GM21390 (cell line): Measurements from ENCODE around the gene CHKA.

ENCODE experiments used
- ATAC-seq: cut with Tn5 transposase; IDR thresholded peaks from one replicate; pipeline ENCODE4 v1.9.1; 2021; ENCODE audit not compliant: unreplicated experiment

The CHKA gene

DNA sequence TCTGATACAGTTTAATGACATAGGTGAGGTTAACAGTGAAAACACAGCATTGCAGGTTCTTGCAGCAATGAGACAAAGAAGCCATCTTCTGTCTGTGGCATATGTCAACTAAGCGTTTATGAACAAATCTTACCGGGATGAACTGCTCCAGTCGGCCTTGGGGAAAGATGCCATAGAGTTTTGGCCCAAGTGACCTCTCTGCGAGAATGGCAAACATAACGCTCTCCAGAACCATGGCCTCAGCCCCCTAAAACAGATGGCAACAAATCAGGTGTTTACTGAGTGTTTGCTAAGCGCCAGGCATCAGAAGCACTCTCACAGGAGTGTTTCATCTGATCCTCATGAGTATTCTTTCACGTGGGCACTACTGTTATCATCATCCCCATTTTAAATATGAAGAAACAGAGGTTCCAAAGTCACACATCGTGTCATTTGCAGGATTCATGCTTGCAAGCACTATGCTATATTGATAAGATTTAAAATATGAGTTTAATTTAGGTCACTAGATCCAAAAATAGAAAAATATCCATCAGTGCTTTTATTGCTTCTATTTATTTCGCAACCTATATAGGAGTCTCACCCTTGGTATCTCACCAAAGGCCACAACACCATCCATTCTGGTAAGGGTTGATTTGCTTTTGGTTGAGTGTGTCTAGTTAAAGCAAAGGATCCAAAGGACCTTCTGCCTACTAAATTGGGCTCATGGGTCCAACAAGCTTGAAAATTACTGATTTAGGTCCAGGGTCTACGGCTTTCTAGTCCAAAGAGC is 46.4 kb downstream of the CHKA start:
- no peak for ATAC-seq

DNA sequence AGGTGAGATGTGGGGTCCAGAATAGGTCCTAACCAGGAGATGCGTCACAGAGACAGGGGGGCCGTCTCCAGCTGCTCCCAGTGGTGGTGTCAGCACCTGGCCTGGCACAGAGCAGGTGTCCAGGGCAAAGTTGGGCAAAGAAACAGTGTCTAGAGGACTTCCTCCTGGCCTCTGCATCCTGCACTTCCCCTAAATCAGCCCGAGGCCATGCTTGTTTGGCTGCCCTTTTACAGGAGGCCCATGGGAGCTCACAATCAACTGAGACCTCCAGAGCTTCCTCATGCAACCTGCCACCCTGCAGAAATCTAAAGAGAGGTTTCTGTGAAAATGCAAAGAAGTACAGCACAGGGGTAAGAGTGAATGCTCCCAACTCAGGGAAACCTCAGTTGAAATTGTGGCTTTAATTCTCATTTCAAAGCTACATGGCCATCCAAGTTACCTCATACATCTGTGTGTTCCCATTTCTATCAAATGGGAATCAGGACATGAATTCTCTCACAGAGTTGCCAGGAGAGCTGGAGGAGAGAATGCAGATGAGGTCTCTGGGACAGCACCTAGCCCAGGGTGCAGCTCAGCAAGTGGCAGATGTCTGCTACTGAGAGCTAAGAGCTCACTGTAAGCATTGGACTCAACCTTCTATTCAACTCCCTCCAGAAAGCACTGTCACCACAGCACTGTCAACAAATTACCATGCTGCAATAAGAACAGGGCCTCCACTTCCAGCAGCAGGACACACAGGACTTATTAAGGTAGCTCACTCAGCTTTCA is 49.7 kb downstream of the CHKA start:
- ATAC-seq: no peak

DNA sequence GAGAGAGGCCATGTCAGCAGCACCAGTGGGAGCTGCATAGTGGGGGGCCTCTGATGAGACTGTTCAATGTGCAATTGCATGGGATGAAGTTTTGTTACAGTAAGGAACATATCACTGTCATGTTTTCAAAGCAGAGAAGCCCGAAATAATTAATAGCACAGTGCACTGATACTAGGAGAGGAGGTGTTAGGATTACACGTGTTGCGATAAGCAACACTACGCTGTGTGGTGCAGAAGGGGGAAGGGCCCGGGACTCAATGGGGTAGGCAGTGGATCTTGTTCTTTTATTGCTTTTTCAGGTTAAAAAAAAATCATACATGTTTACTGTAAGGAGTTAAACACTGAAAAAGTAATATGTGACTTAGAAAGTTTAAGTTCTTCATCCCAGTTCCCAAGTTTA is 53.2 kb downstream of the CHKA start:
- no peak for ATAC-seq

DNA sequence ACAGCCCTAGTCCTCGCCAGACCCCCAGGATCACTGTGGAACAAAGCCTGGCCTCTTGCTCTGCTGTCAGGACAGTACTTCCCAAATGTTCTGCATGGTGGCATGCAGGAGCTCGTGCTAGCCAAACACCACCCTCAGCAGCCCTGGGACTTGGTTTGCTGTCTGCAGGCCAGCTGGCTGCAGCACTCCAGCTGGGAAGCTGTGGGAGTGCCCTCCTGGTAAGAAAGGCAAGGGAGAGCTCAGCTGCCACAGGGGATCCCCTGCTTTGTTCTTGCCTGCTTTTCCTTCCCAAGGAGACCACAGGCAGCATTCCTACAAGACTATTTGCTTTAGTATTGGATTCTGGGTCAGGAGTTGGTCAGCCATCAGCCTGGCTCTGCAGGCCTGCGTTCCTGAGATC is 54.4 kb downstream of the CHKA start:
- ATAC-seq: no peak

DNA sequence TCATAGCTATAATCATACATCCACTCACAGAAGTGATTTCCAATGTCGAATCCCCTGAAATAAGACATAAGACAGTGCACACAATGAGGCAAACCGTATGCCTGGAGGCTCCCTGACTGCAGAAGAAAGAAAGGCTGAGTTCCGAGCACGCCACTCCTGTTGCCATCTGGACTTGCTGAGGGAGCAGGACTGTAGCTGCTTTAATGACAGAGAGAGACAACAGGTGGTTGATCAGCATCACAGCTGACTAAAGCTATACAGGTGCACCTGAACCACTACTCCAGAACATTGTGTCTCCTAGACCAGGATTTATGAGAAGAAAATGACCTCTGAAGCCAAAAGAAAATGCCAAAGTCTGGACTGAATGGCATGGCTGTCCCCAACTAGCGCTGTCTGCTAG is 55.3 kb downstream of the CHKA start:
- ATAC-seq: no peak

DNA sequence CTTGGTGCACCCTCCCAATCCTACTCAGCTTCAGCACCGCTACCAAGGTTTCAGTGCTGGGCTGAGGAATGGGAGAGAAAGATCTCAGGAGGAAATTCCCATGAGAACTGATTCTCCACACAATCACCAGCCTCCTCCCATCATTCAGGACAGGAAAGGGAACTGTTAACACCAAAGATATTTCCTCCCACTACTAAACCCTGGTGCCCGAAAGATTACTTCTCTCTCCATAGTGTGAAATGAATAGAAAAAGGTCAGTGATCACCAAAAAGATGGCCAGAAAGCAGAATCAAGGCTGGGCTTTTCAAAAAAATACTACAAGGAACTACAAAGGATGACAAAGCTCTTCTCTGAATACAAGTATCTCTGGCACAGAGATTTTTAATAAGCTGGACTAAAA is 56.3 kb downstream of the CHKA start:
- ATAC-seq: no peak

DNA sequence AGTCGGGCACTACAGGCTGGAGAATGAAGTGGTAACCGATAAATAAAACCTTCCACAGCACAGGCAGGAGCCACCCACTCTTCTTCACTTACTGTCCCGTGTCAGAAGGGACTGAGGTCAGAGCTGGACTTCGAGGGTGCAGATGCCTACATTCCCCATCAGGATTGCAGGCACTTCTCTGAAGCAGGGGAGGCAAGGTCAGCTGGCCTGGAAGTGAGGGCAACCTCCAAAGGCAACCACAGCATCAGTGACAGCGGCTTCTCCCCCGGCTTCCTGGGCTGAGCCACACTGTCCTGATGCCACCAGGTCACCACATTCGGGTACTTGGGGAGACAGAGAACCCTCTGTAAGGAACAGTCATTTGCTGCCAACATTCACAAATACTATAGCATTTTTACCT is 59.7 kb downstream of the CHKA start:
- no peak for ATAC-seq

DNA sequence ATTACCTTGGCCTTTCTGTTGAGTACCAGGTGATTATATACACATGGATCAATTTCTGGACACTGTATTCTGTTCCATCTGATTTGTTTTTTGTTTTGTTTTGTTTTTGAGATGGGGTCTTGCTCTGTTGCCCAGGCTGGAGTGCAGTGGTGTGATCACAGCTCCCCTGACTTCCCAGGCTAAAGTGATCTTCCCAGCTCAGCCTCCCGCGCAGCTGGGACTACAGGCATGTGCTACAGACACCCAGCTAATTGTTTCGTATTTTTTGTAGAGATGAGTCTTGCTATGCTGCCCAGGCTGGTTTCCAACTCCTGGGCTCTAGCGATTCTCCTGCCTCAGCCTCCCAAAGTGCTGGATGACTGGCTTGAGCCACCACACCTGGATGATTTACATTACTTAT is 63.4 kb downstream of the CHKA start:
- ATAC-seq: no peak

DNA sequence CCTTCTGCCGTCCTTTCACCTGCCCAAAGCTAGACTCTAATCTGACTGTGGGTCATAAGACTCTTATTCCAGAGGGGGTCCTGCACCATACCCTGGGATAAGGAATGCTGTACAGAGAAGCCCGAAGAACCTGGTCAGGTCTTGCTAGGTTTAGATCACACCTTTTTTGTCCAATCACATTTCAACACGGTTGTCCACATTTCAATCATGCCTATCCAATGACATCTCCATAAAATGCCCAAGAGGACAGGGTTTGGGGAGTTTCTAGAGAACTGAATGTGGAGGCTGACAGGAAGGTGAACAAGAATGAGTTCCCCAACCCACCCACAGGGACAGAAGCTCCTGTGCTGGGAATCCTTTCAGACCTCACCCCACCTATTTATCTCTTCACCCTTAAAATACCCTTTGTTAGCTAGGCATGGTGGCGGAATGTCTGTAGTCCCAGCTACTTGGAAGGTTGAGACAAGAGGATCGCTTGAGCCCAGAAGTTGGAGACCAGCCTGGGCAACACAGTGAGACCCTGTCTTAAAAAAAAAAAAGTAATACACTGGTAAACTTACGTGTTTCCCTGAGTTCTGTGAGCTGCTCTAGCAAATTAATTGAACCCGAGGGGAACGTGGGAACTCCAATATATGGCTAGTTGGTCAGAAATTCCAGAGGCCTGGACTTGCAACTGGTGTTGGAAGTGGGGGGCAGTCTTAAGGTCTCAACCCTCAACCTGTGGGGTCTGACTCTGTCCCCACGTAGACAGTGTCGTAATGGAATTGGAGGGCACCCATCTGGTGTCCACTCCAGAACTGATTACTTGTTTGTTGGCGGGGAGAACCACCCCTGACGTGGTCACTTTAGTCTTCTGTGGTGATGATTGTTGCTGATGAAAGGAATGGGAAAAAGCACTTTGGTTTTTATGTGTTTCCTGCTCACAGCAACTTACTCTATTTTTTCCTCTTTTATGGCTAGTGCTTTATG is 64.6 kb downstream of the CHKA start:
- no peak for ATAC-seq

DNA sequence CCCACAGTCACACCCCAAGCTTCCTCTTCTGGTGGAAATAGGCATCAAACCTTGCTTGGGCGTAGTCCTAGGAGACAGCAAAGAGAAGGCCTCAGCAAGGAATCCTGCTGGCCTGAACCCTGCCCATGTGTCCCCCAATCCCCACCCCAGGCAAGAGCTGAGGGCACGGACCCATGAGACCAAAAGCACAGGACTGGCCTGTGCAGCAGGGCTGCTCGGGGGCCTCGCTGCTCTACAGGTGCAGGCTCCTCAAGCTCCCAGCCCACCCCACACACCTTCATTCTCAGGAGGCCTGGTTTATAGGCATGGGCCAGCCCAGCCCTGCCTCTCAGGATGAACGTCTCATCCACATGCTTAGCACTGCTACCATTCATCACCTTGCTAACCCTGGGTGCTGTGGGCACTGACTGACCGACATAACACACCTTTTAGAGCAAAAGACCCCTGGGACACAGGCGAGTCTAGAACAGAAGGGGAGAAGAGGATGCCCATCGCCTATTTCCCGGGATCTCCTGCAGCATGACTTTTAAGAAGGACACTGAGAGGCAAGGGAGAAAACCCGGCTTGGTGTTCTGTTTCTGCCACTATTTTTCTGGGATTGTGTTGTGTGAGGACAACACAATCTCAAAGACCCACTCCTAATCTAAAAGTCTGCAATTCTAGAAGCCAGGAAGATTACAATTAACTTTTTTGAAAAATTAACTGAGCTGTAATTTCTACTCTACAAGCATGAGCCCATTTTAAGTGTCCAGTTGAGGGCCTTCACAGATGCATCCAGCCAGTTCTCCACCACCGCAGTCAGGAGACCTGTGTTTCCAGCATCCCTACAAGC is 67.0 kb downstream of the CHKA start:
- ATAC-seq: no peak

DNA sequence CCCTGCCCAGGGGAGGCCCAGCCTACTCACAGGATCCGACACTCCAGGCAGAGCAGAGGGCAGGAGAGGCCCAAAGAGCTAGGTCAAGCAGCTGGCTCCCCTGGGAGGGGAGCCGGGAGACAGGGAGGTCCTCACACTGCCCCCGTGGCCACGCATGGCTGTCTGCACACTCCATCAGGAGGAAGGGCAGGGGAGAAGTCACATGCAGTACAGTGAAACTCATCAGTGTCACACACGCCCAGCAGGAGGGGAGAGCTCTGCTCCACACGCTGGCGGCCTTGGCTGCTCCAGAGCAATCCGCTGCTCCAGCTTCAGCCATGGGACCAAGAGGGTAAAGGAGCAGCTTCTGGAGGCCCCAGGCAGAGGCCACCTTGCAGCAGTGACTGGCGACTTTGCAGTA is 68.1 kb downstream of the CHKA start:
- no peak for ATAC-seq

DNA sequence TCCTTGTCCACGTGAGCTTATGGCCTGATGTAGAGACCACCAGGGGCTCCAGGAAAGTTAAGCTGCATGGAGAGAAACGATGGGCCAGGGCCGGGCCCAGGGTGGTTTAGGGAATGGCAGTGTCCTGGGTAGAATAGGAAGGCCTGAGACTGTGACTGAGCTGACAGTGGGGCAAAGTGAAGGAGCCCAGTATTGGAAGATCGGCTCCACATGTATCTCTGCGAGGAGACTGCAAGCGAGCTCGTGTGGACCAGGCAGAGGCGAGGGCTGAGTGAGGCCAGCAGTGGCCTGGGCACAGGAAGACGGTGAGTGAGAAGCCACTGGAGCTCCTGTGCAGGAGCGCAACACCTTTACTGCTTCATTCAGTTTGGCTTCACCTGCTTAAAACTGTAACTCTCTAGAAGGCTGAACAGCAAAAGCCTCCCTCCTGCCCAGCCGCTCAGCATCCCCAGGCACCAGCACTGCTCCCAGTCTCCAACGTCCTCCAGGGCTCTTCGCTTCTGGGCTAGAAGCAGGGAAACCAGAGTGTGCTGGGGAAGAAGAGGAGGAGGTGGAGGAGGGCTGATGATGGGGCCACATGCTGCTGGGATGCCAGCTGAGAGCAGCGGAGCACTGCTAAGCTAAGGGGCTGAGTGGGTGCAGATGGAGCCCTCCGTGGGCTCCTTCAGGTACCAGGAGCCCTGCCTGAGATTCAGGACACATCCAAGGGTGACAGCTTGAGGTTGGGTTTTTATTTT is 68.9 kb downstream of the CHKA start:
- ATAC-seq: no peak

DNA sequence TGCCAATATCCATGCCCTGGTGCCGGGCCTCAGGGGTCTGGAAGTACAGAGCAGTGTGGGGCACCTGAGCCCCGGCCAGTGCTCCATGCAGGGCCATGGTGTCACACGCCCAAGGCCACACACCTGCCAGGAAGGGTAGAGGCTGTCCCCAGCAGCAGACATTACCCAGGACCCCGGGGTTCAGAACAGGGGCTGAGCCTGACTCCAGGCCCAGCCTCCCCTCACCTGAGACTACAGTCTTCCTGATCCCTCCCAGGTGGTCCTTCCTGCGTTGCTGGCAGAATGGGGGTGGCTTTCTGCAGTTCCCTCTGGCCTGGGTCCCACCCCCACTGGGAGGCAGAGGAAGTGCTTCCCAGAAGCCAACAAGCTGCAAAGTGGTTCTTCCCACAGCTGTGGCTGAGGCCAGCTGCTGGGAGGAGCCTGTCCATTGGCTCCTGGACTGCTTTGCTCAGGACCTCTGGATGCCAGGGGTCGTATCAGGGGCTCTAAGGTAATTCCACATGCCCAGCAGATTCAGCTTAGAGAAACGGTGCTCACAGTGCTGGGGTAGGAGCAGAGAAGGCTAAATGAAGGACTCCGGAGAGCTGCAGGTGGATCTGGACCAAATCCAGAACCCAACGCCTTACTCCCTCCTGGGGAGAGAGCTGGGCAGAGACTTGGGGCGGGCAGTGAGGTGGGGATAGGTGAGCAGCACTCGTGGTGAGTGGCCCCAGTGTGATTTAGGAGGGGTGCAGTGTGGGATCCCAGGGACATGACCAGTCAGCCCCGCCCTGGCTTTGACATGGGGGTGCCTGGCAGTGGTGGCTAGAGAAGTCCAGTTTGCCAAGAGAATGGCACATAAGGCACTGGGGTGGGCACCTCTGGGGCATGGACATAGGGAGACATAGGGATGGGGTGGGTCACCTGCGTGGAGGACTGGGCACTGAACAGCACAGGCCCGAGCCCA is 69.7 kb downstream of the CHKA start:
- ATAC-seq: no peak

DNA sequence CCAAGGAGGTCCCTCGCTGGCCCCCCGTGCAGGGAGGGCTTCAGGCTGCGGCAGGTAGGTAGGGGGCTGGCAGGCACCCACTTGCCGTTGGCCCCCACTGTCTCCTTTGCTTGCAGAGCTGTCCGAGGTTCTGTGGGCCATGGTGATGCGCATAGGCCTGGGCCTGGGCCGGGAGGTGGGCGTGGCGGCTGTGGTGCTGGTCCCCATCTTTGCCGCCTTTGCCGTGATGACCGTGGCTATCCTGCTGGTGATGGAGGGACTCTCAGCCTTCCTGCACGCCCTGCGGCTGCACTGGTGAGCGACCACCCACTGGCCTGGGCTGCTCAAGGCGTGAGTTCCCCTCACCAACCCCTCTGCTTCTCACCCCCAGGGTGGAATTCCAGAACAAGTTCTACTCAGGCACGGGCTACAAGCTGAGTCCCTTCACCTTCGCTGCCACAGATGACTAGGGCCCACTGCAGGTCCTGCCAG is 70.8 kb downstream of the CHKA start:
- ATAC-seq: no peak

DNA sequence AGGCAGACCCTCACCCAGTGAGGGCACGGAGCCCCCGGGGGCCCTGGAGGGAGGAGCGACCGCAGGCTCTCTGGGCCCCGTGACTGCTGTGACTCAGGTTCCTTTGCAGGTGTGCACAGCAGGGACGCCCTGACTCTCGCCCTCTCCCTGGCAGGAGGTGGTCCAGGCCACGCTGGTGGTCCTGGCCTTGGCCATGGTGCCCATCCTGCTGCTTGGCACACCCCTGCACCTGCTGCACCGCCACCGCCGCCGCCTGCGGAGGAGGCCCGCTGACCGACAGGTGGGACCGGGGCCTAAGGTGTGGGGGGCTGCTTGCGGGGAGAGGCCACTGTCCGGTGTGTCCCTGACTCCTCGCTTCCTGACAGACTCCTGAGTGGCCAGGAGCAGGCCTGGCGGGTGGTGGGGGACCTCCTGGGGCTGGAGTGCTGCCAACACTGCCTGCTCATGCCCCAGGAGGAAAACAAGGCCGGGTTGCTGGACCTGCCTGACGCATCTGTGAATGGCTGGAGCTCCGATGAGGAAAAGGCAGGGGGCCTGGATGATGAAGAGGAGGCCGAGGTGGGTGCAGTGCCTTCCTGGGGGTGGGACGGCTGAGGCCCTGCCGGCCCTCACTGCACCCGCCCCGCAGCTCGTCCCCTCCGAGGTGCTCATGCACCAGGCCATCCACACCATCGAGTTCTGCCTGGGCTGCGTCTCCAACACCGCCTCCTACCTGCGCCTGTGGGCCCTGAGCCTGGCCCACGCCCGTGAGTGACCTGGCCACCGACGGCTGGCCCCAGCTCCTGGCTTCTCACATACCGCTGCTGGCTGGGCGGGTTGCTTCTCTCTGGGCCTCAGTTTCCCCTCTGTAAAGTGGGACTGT is 71.4 kb downstream of the CHKA start:
- no peak for ATAC-seq

DNA sequence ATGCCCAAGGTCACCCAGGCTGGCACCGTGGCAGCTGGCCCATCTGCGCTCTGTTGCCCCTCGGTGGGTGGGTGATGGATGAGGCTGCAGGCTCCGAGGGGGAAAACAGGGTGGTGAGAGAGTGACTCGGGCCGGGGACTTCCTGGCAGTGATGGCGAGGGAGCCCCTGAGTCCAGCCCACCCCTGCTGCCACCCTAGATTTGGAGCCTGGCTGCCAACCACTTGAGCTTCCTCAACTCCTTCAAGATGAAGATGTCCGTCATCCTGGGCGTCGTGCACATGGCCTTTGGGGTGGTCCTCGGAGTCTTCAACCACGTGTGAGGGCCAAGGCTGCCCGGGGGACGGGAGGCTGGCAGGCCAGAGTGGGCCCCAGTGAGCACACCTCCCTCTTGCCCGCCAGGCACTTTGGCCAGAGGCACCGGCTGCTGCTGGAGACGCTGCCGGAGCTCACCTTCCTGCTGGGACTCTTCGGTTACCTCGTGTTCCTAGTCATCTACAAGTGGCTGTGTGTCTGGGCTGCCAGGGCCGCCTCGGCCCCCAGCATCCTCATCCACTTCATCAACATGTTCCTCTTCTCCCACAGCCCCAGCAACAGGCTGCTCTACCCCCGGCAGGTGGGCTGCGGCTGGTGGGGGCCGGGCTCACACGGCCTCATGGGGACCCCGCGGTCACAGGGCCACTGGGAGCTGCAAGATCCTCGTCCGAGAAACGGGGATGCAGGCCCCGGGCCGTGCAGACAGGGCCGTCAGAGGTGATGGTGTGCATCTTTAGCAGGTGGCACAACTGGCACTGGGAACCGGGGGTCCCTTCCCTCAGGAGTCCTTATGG is 72.3 kb downstream of the CHKA start:
- no peak for ATAC-seq
